ENCODE results near the gene MPL.

Gene MPL

GRCh38 chr1:43307458-43308158, 30.0 kb upstream of the MPL start:
- H3K4me3 ChIP-seq (replicated peaks; ENCODE audit: insufficient read depth, low read length), result no peak overlapping the region
- DNase-seq (ENCODE audit: low read depth in 1 of 2, low spot score in 1 of 2), result no peak
- H3K27me3 ChIP-seq (ENCODE audit: insufficient read depth, poor library complexity, severe bottlenecking), result no peaks in the 10 kb centered on the region
- no peak overlapping the region for H3K27ac ChIP-seq (replicated peaks)
- TF ChIP-seq GABPA (IDR thresholded peaks at IDR 0.05; ENCODE audit: low read depth), result no peak
- no peak for TF ChIP-seq CTCF (IDR thresholded peaks at IDR 0.05; ENCODE audit: insufficient read depth, low read length)
- TF ChIP-seq REST (IDR thresholded peaks at IDR 0.05; ENCODE audit: insufficient replicate concordance, low read depth), result no peak
- no peak for TF ChIP-seq SPI1 (IDR thresholded peaks at IDR 0.05; ENCODE audit: borderline replicate concordance, low read depth)
- TF ChIP-seq POLR2AphosphoS5 (IDR thresholded peaks at IDR 0.05; ENCODE audit: low read depth), result no peak

GRCh38 chr1:43308635-43309404, 28.8 kb upstream of the MPL start:
- no peak overlapping the region for H3K4me3 ChIP-seq (replicated peaks; ENCODE audit: insufficient read depth, low read length)
- no peak for TF ChIP-seq GABPA (IDR thresholded peaks at IDR 0.05; ENCODE audit: low read depth)
- TF ChIP-seq CTCF (IDR thresholded peaks at IDR 0.05; ENCODE audit: insufficient read depth, low read length), result no peak
- TF ChIP-seq SPI1 (IDR thresholded peaks at IDR 0.05; ENCODE audit: borderline replicate concordance, low read depth), result no peak
- TF ChIP-seq REST (IDR thresholded peaks at IDR 0.05; ENCODE audit: insufficient replicate concordance, low read depth), result no peak
- no peak for TF ChIP-seq POLR2AphosphoS5 (IDR thresholded peaks at IDR 0.05; ENCODE audit: low read depth)
- no peak overlapping the region for H3K27ac ChIP-seq (replicated peaks)
- DNase-seq (ENCODE audit: low read depth in 1 of 2, low spot score in 1 of 2), result no peak
- H3K27me3 ChIP-seq (ENCODE audit: insufficient read depth, poor library complexity, severe bottlenecking), result no peaks in the 10 kb centered on the region

GRCh38 chr1:43309405-43310025, 28.1 kb upstream of the MPL start:
- DNase-seq (ENCODE audit: low read depth in 1 of 2, low spot score in 1 of 2), result no peak
- TF ChIP-seq POLR2AphosphoS5 (IDR thresholded peaks at IDR 0.05; ENCODE audit: low read depth) (no peak), SPI1 (IDR thresholded peaks at IDR 0.05; ENCODE audit: borderline replicate concordance, low read depth) (no peak), CTCF (IDR thresholded peaks at IDR 0.05; ENCODE audit: insufficient read depth, low read length) (no peak), REST (IDR thresholded peaks at IDR 0.05; ENCODE audit: insufficient replicate concordance, low read depth) (no peak), GABPA (IDR thresholded peaks at IDR 0.05; ENCODE audit: low read depth) (no peak)
- no peaks in the 10 kb centered on the region for H3K27me3 ChIP-seq (ENCODE audit: insufficient read depth, poor library complexity, severe bottlenecking)
- H3K4me3 ChIP-seq (replicated peaks; ENCODE audit: insufficient read depth, low read length), result no peak overlapping the region
- no peak overlapping the region for H3K27ac ChIP-seq (replicated peaks)

Measured in HL-60 (cell line).